Osteocyte (in vitro differentiated cells): ENCODE results near the gene NHS. TPM values are rescaled to one million over a fixed set of nuclear protein-coding genes. Genes with fewer than 3 reads are reported as not detected.
A peak's percentile ranks its signal among the peaks of the same experiment; 100 is the strongest.

ENCODE experiments used
- DNase-seq: peaks from one replicate; pipeline ENCODE4 v3.0.0; 2021; ENCODE audit warnings: mixed read lengths; ENCODE audit not compliant: unreplicated experiment; ENCODE audit errors: extremely low spot score
- H3K27ac Mint-ChIP-seq: one replicate; pipeline ENCODE4 v1.8.0; 2021; ENCODE audit warnings: mild to moderate bottlenecking, mixed read lengths; ENCODE audit not compliant: unreplicated experiment
- H3K27me3 Mint-ChIP-seq: one replicate; pipeline ENCODE4 v1.8.0; 2021; ENCODE audit warnings: mixed read lengths; ENCODE audit not compliant: unreplicated experiment
- H3K36me3 Mint-ChIP-seq: one replicate; pipeline ENCODE4 v1.8.0; 2021; ENCODE audit warnings: mixed read lengths; ENCODE audit not compliant: unreplicated experiment
- H3K4me1 Mint-ChIP-seq: one replicate; pipeline ENCODE4 v1.8.0; 2021; ENCODE audit warnings: mixed read lengths; ENCODE audit not compliant: unreplicated experiment
- H3K4me3 Mint-ChIP-seq: one replicate; pipeline ENCODE4 v1.8.0; 2021; ENCODE audit warnings: mild to moderate bottlenecking, moderate library complexity, mixed read lengths; ENCODE audit not compliant: unreplicated experiment
- H3K9me3 Mint-ChIP-seq: one replicate; pipeline ENCODE4 v1.8.0; 2021; ENCODE audit warnings: mixed read lengths; ENCODE audit not compliant: unreplicated experiment
- total RNA-seq: library from RNA; stranded (reverse); gene quantifications from 2 replicates; pipeline ENCODE4 v1.2.1, GENCODE V29; 2021
- TF ChIP-seq, protein P1 (sequence below): fragments of 200-600 bp; sonication (generic); IDR thresholded peaks from 2 replicates; pipeline ENCODE4 v1.5.0; 2021; ENCODE audit warnings: antibody characterized with exemption, mild to moderate bottlenecking, moderate library complexity

Gene NHS
- total RNA-seq, 1 donor from 2014 or later, result 4.3 TPM

DNA sequence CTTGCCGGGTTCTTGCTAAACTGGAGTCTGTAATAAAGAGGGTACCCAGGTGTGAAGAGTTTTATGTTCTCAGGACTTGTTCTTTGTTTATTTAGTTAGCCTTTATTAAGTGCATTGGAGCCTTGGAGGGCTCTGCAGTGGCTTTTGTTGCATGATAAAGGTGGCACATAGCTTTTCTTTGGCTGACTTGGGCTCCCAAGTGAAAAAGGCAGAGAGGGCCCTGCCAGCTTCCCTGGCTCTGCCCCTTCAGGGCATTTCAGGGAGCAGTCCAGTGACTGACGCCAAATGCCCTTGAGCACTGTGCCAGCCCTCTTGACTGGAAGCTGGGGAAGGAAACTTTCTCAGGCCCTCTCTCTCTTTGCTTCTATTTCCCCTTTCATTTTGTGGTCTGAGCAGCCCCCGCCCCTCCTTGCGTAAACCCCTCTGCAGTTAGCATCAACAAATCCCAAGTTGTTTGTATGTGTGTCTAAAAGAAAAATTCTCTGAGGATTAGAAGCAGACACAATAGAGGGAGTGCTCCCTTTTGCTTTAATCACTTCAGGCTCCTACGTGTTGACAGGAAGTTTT lies 152.2 kb downstream of the NHS start:
- no peak for DNase-seq
- TF ChIP-seq, protein P1, sequence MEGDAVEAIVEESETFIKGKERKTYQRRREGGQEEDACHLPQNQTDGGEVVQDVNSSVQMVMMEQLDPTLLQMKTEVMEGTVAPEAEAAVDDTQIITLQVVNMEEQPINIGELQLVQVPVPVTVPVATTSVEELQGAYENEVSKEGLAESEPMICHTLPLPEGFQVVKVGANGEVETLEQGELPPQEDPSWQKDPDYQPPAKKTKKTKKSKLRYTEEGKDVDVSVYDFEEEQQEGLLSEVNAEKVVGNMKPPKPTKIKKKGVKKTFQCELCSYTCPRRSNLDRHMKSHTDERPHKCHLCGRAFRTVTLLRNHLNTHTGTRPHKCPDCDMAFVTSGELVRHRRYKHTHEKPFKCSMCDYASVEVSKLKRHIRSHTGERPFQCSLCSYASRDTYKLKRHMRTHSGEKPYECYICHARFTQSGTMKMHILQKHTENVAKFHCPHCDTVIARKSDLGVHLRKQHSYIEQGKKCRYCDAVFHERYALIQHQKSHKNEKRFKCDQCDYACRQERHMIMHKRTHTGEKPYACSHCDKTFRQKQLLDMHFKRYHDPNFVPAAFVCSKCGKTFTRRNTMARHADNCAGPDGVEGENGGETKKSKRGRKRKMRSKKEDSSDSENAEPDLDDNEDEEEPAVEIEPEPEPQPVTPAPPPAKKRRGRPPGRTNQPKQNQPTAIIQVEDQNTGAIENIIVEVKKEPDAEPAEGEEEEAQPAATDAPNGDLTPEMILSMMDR, result no peak
- H3K36me3 Mint-ChIP-seq, result no peaks in the 10 kb centered on the region
- peaks cover 10% of the 10 kb centered on the region for H3K4me1 Mint-ChIP-seq
- no peak overlapping the region for H3K4me3 Mint-ChIP-seq
- H3K9me3 Mint-ChIP-seq, result no peaks in the 10 kb centered on the region
- peaks cover 9% of the 10 kb centered on the region for H3K27me3 Mint-ChIP-seq
- no peak overlapping the region for H3K27ac Mint-ChIP-seq

DNA sequence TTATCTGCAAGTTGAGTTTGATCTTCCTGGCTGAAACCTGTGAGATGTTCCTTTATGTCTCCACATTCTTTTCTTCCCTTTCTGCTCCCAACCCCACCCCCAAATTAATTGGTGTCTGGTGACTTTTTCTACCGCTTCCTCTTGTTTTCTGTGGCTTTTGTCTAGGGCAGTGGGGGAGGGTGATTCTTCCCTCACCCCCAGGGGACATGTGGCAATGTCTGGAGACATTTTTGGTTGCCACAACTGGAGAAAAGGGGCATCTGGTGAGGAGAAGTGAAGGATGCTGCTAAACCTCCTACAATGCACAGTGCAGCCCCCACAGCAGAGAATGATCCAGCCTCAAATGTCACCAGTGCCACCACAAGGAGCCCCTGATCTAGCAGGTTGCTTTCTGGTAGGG lies 152.9 kb downstream of the NHS start:
- Mint-ChIP-seq H3K4me1 (peaks cover 10% of the 10 kb centered on the region), H3K36me3 (no peaks in the 10 kb centered on the region), H3K27ac (no peak overlapping the region), H3K9me3 (no peaks in the 10 kb centered on the region), H3K27me3 (peaks cover 9% of the 10 kb centered on the region), H3K4me3 (no peak overlapping the region)
- TF ChIP-seq, protein P1, result no peak
- no peak for DNase-seq

DNA sequence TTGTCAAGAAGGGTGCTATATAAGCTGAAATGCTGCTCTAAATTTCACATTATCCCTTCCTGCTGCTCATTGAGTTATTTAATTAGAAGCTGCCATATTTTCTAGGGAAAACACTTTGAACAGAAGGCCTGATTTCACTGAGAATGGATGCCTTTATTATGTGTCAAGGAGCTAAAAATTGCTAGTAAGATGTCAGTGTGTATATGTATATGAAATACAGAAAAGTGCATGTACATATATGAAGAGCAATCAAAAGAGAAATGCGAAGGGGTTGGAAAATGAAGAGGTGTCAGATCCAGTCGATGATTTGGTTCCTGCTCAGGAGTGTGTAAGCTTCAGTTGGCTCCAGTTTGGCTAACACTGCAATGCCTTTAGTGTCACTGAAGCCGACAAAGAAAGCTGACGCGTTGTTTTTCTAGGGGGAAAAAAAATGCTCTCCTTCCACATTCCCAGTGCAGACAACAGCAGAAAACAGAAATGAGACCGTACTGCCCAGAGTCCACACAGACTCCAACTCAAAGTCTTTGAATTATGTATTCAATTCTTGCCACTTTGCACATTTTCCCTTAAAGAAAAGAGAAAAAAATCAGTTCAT lies 154.2 kb downstream of the NHS start:
- no peak for DNase-seq
- Mint-ChIP-seq H3K9me3 (no peaks in the 10 kb centered on the region), H3K27me3 (peaks cover 9% of the 10 kb centered on the region), H3K27ac (no peak overlapping the region), H3K4me3 (no peak overlapping the region), H3K4me1 (peaks cover 10% of the 10 kb centered on the region), H3K36me3 (no peaks in the 10 kb centered on the region)
- TF ChIP-seq, protein P1, result no peak

DNA sequence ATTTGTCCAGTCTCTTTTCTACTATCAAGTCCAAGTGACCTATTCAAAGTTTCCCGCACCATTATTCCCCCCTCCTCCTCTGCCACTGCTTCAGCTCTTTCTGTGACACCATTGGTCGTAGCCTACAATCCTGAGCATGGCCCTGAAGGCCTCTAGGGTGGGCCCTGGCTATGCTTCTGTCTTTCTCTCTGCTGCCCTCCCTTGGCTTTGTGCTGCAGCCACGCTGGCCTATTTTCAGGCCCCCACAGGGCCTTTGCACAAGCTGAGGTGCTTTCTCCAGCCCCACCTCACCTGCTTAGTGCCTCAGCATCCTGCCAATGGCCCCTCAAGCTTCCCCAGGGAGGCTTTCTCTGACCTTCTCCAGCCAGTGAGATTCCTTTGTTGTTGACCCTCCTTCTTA lies 156.5 kb downstream of the NHS start:
- Mint-ChIP-seq H3K36me3 (no peaks in the 10 kb centered on the region), H3K4me3 (no peak overlapping the region), H3K27ac (no peak overlapping the region), H3K4me1 (peaks cover 4% of the 10 kb centered on the region), H3K9me3 (no peaks in the 10 kb centered on the region), H3K27me3 (peaks cover 9% of the 10 kb centered on the region)
- no peak for DNase-seq
- TF ChIP-seq, protein P1, result no peak

DNA sequence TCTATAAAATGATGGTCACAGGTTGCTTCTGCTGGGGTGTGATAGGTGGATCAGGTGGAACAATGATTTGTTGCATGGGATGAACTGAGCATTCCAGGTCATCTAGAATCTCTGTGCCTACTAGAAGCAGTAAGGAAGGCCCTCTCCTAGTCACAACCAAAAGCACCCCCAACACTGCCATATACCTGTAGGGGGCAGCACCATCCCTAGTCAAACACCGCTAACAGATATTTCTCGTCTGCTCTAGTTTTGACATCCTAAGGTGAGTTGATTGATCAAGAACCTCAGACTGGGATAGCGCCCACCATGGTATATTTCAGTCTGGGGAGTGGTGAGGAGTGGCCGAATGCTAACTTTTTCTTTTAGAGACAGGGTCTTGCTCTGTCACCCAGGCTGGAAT lies 160.2 kb downstream of the NHS start:
- H3K4me3 Mint-ChIP-seq, result no peak overlapping the region
- H3K27me3 Mint-ChIP-seq, result peaks cover 6% of the 10 kb centered on the region
- no peaks in the 10 kb centered on the region for H3K4me1 Mint-ChIP-seq
- no peaks in the 10 kb centered on the region for H3K9me3 Mint-ChIP-seq
- TF ChIP-seq, protein P1, result peak; percentile 60
- no peaks in the 10 kb centered on the region for H3K36me3 Mint-ChIP-seq
- H3K27ac Mint-ChIP-seq, result no peak overlapping the region
- no peak for DNase-seq
